ENCODE results near the gene TMEM169.

DNA sequence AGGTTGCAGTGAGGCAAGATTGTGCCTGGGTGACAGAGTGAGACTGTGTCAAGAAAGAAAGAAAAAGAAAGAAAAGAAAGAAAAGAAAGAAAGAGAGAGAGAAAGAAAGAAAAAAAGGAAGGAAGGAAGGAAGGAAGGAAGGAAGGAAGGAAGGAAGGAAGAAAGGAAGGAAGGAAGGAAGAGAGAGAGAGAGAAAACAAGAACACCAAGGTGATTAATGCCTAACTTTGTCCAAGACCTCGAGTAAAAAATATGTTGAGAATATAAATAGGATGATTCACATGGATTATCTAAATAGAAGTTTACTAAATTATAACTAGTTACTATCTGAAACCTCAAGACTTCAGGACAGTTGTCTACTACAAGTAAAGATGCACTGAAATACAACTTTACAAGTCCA is 7.3 kb upstream of the TMEM169 start:
- TF ChIP-seq, protein P1, sequence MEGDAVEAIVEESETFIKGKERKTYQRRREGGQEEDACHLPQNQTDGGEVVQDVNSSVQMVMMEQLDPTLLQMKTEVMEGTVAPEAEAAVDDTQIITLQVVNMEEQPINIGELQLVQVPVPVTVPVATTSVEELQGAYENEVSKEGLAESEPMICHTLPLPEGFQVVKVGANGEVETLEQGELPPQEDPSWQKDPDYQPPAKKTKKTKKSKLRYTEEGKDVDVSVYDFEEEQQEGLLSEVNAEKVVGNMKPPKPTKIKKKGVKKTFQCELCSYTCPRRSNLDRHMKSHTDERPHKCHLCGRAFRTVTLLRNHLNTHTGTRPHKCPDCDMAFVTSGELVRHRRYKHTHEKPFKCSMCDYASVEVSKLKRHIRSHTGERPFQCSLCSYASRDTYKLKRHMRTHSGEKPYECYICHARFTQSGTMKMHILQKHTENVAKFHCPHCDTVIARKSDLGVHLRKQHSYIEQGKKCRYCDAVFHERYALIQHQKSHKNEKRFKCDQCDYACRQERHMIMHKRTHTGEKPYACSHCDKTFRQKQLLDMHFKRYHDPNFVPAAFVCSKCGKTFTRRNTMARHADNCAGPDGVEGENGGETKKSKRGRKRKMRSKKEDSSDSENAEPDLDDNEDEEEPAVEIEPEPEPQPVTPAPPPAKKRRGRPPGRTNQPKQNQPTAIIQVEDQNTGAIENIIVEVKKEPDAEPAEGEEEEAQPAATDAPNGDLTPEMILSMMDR (IDR thresholded peaks at IDR 0.05), result no peak
- no peak for TF ChIP-seq POLR2A (IDR thresholded peaks at IDR 0.05)

All from esophagus squamous epithelium (tissue), 4 donors.